ENCODE data around the gene CLASP2. TPM values are rescaled to one million over a fixed set of nuclear protein-coding genes. Genes with fewer than 3 reads are reported as not detected.
"Not testable (repeated sequence)": the region's sequence is repeated elsewhere in the genome, so short reads cannot be mapped to it uniquely, and the experiment has no call there.

CLASP2 gene
- total RNA-seq, 2 experiments from 2014 or later: 41.8 to 46.6 TPM

GRCh38 chr3:33461097-33461496 lies 257.0 kb downstream of the CLASP2 start:
- H3K4me3 Mint-ChIP-seq: no peak overlapping the region
- CTCF ChIA-PET: no interaction called here

GRCh38 chr3:33459577-33459976 lies 258.5 kb downstream of the CLASP2 start:
- H3K4me3 Mint-ChIP-seq; intact Hi-C loops (cut with micrococcal nuclease); H3K27me3 Mint-ChIP-seq; DNase-seq; CTCF ChIA-PET; POLR2A ChIA-PET; H3K27ac Mint-ChIP-seq; H3K4me1 Mint-ChIP-seq (ENCODE audit: low read depth): not testable (repeated sequence)
- peaks cover 10% of the 10 kb centered on the region for H3K36me3 Mint-ChIP-seq
- peaks cover 23% of the 10 kb centered on the region for H3K9me3 Mint-ChIP-seq

More at GRCh38 chr3:33461097-33461496, 257.0 kb downstream of the CLASP2 start:
- DNase-seq: no peak
- H3K27me3 Mint-ChIP-seq: no peaks in the 10 kb centered on the region
- no peak overlapping the region for H3K27ac Mint-ChIP-seq
- H3K9me3 Mint-ChIP-seq: peaks cover 23% of the 10 kb centered on the region
- intact Hi-C loops (cut with micrococcal nuclease): no loop called here
- POLR2A ChIA-PET: no interaction called here
- H3K4me1 Mint-ChIP-seq (ENCODE audit: low read depth): no peaks in the 10 kb centered on the region
- H3K36me3 Mint-ChIP-seq: peaks cover 10% of the 10 kb centered on the region

DNA sequence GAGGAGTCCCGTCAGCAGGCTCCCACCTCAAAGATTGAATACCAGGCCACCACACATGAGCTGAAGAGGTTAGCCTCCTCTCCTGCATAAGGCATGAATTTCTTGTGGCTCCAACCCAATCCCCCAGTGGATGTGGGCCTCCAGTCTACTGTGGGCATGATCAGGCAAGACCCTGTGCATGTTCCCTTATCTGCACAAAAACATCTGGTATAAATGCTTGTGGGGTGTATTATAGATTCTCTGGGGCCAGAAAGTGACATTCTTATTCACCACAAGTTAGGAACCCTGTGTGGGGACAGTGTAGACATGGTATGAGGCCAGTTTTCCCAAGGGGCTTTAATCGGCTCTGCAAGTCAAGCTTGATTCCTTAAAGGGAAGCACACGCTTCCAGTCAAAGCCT lies 259.6 kb downstream of the CLASP2 start:
- intact Hi-C loops (cut with micrococcal nuclease): no loop called here
- POLR2A ChIA-PET: no interaction called here
- Mint-ChIP-seq H3K4me3 (no peak overlapping the region), H3K36me3 (peaks cover 15% of the 10 kb centered on the region), H3K27ac (no peak overlapping the region), H3K27me3 (no peaks in the 10 kb centered on the region), H3K4me1 (ENCODE audit: low read depth) (peaks cover 2% of the 10 kb centered on the region), H3K9me3 (peaks cover 29% of the 10 kb centered on the region)
- CTCF ChIA-PET: no interaction called here
- no peak for DNase-seq

DNA sequence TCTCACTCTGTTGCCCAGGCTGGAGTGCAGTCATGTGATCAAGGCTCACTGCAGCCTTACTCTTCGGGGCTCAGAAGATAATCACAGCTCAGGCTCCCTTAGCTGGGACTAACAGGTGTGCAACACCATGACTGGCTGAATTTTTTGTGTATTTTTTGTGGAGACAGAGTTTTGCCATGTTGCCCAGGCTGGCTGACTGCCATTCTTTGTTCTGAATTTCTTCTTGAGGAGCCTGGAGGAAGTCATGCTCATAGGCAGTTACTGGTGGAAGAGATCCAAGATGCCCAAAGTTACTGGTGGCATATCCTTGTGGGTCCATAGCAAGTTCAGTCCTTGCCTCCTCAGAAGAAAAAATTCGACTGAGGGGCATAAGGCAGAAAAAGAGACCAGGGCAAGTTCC lies 261.3 kb downstream of the CLASP2 start:
- H3K4me1 Mint-ChIP-seq (ENCODE audit: low read depth): peaks cover 2% of the 10 kb centered on the region
- intact Hi-C loops (cut with micrococcal nuclease): no loop called here
- DNase-seq: no peak
- no peak overlapping the region for H3K4me3 Mint-ChIP-seq
- H3K27me3 Mint-ChIP-seq: no peaks in the 10 kb centered on the region
- H3K9me3 Mint-ChIP-seq: peaks cover 29% of the 10 kb centered on the region
- ChIA-PET POLR2A (interaction anchor here (0.6 kb wide), 1 partner anchor 1788 kb away, joined by 3 read pairs; no protein-coding TSS in a partner anchor), CTCF (no interaction called here)
- H3K36me3 Mint-ChIP-seq: peaks cover 15% of the 10 kb centered on the region
- no peak overlapping the region for H3K27ac Mint-ChIP-seq

DNA sequence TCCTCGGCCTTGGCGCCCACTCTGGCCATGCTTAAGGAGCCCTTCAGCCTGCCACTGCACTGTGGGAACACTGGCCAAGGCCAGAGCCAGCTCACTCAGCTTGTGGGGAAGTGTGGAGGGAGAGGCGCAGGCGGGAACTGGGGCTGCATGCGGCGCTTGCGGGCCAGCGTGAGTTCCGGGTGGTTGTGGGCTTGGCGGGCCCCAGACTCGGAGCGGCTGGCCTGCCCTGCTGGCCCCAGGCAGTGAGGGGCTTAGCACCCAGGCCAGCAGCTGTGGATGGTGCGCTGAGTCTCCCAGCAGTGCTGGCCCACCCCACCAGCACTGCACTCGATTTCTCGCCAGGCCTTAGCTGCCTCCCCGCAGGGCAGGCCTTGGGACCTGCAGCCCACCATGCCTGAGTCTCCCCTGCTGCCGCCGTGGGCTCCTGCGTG lies 264.7 kb downstream of the CLASP2 start:
- H3K4me3 Mint-ChIP-seq: no peak overlapping the region
- H3K4me1 Mint-ChIP-seq (ENCODE audit: low read depth): peaks cover 2% of the 10 kb centered on the region

GRCh38 chr3:33451994-33452393 lies 266.1 kb downstream of the CLASP2 start:
- H3K27me3 Mint-ChIP-seq; DNase-seq; POLR2A ChIA-PET; H3K9me3 Mint-ChIP-seq; H3K4me1 Mint-ChIP-seq (ENCODE audit: low read depth); H3K36me3 Mint-ChIP-seq; intact Hi-C loops (cut with micrococcal nuclease); CTCF ChIA-PET; H3K4me3 Mint-ChIP-seq; H3K27ac Mint-ChIP-seq: not testable (repeated sequence)

More for the DNA sequence above, 264.7 kb downstream of the CLASP2 start:
- Mint-ChIP-seq H3K9me3 (peaks cover 12% of the 10 kb centered on the region), H3K36me3 (peaks cover 9% of the 10 kb centered on the region), H3K27me3 (no peaks in the 10 kb centered on the region), H3K27ac (no peak overlapping the region)
- intact Hi-C loops (cut with micrococcal nuclease): no loop called here
- no peak for DNase-seq
- ChIA-PET CTCF (no interaction called here), POLR2A (no interaction called here)

DNA sequence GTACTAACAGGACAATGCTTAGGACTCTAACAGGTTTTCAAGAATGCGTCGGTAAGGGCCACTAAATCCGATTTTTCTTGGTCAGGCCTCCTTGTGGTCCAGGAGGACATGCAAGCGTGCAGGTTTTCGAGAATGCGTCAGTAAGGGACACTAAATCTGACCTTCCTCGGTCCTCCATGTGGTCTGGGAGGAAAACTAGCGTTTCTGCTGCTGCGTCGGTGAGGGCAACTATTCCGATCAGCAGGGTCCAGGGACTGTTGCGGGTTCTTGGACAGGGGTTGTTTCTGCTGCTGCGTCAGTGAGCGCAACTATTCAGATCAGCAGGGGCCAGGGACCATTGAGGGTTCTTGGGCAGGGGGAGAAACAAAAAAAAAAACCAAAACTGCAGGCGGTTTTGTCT lies 270.1 kb downstream of the CLASP2 start:
- H3K27ac Mint-ChIP-seq: no peak overlapping the region

GRCh38 chr3:33447256-33447625 lies 270.8 kb downstream of the CLASP2 start:
- Mint-ChIP-seq H3K4me3 (peak overlapping the region; percentile 76), H3K4me1 (ENCODE audit: low read depth) (peaks cover 12% of the 10 kb centered on the region)
- CTCF ChIA-PET; intact Hi-C loops (cut with micrococcal nuclease); H3K27ac Mint-ChIP-seq; H3K9me3 Mint-ChIP-seq; H3K36me3 Mint-ChIP-seq; DNase-seq; H3K27me3 Mint-ChIP-seq: not testable (repeated sequence)
- POLR2A ChIA-PET: interaction anchor here (0.6 kb wide), 1 partner anchor 14 kb away, joined by 5 read pairs; no protein-coding TSS in a partner anchor

More for the DNA sequence above, 270.1 kb downstream of the CLASP2 start:
- Mint-ChIP-seq H3K4me3 (no peak overlapping the region), H3K9me3 (no peaks in the 10 kb centered on the region), H3K27me3 (no peaks in the 10 kb centered on the region), H3K4me1 (ENCODE audit: low read depth) (peaks cover 12% of the 10 kb centered on the region), H3K36me3 (no peaks in the 10 kb centered on the region)
- DNase-seq: no peak
- POLR2A ChIA-PET: no interaction called here
- CTCF ChIA-PET: no interaction called here
- intact Hi-C loops (cut with micrococcal nuclease): no loop called here

Other genes starting within 250 kb of the CLASP2 start
- gene PDCD6IP, start 80.4 kb upstream of the CLASP2 start, total RNA-seq: 100 to 1,000 TPM; 163 to 168 TPM

All from activated CD4-positive, alpha-beta memory T cell treated with anti-CD3 and anti-CD28 coated beads for 36 hours (primary cell).